Hepatocyte (in vitro differentiated cells): ENCODE data around the gene LITAFD.

Source experiments
- CTCF ChIP-seq: fragments of 200-600 bp; sonication (generic); IDR thresholded peaks from 2 replicates; pipeline ENCODE4 v1.5.1; 2016; ENCODE audit warnings: antibody characterized with exemption, mild to moderate bottlenecking; ENCODE audit not compliant: poor library complexity
- EZH2 ChIP-seq: fragments of 200-600 bp; sonication (generic); IDR thresholded peaks from 2 replicates; pipeline ENCODE4 v1.6.1; 2016; ENCODE audit warnings: antibody characterized with exemption, mild to moderate bottlenecking, borderline replicate concordance
- EZH2phosphoT487 ChIP-seq: fragments of 200-600 bp; sonication (generic); IDR thresholded peaks from one replicate; pipeline ENCODE4 v1.6.1; 2018; ENCODE audit warnings: antibody characterized with exemption, mild to moderate bottlenecking, low read depth, moderate library complexity; ENCODE audit not compliant: unreplicated experiment, severe bottlenecking

- no peak for TF ChIP-seq CTCF
- no peak for TF ChIP-seq EZH2phosphoT487
- no peak for TF ChIP-seq EZH2
Observed at GRCh38 chr16:8919089-8919933, 37.2 kb downstream of the LITAFD start.
